Karpas-422 (cell line): ENCODE measurements around the gene CYP2D6. TPM values are rescaled to one million over a fixed set of nuclear protein-coding genes. Genes with fewer than 3 reads are reported as not detected.
"Not testable (repeated sequence)": the region's sequence is repeated elsewhere in the genome, so short reads cannot be mapped to it uniquely, and the experiment has no call there.

Experiments
- DNase-seq: peaks from one replicate; pipeline ENCODE4 v3.0.0-alpha.2; 2015
- H2AFZ ChIP-seq: fragments of 200-600 bp; sonication (generic); 2 replicates; pipeline ENCODE4 v1.6.1; 2014; ENCODE audit warnings: antibody characterized with exemption, low read length, mixed read lengths
- H3K27ac ChIP-seq: fragments of 200-600 bp; sonication (generic); 2 replicates; pipeline ENCODE4 v1.5.1; 2014; ENCODE audit warnings: mild to moderate bottlenecking, low read length, moderate library complexity
- H3K27me3 ChIP-seq: fragments of 200-600 bp; sonication (generic); 2 replicates; pipeline ENCODE4 v1.6.1; 2014; ENCODE audit warnings: low read length, mixed read lengths
- H3K36me3 ChIP-seq: fragments of 200-600 bp; sonication (generic); 2 replicates; pipeline ENCODE4 v1.6.1; 2014; ENCODE audit warnings: low read length, mixed read lengths; ENCODE audit not compliant: insufficient read depth
- H3K4me1 ChIP-seq: fragments of 200-600 bp; sonication (generic); 2 replicates; pipeline ENCODE4 v1.6.1; 2014; ENCODE audit warnings: mild to moderate bottlenecking, low read length, mixed read lengths
- H3K4me2 ChIP-seq: fragments of 200-600 bp; sonication (generic); 2 replicates; pipeline ENCODE4 v1.6.1; 2014; ENCODE audit warnings: low read length, low read depth, mild to moderate bottlenecking; ENCODE audit not compliant: poor library complexity, severe bottlenecking
- H3K4me3 ChIP-seq: fragments of 200-600 bp; sonication (generic); 2 replicates; pipeline ENCODE4 v1.5.1; 2014; ENCODE audit warnings: mild to moderate bottlenecking, antibody characterized with exemption, low read length, mixed read lengths
- H3K79me2 ChIP-seq: fragments of 200-600 bp; sonication (generic); 2 replicates; pipeline ENCODE4 v1.6.1; 2014; ENCODE audit warnings: mild to moderate bottlenecking, low read length, mixed read lengths
- H3K9ac ChIP-seq: fragments of 200-600 bp; sonication (generic); 2 replicates; pipeline ENCODE4 v1.6.0; 2014; ENCODE audit warnings: low read length
- H3K9me2 ChIP-seq: fragments of 200-600 bp; sonication (generic), shearing (Covaris generic); replicated peaks from 2 replicates; pipeline ENCODE4 v1.6.0; 2014; ENCODE audit warnings: mild to moderate bottlenecking, low read length, moderate library complexity; ENCODE audit not compliant: insufficient read depth
- H3K9me3 ChIP-seq: fragments of 300-700, 200-600 bp; sonication (generic); 2 replicates; pipeline ENCODE4 v1.6.1; 2014; ENCODE audit warnings: low read length, mixed read lengths
- H4K20me1 ChIP-seq: fragments of 200-600 bp; sonication (generic); 2 replicates; pipeline ENCODE4 v1.6.1; 2014; ENCODE audit warnings: mild to moderate bottlenecking, antibody characterized with exemption, low read length, low read depth; ENCODE audit not compliant: insufficient read depth
- total RNA-seq: library from RNA; depleted of rRNA; stranded (reverse); fragments of >200 nt; shearing (Covaris generic); gene quantifications from 2 replicates; pipeline ENCODE4 v1.2.3, GENCODE V29; 2014; ENCODE audit warnings: low replicate concordance; rRNA removed

Gene CYP2D6
- total RNA-seq, result 2.9 and 7.4 TPM in 2 replicates

DNA sequence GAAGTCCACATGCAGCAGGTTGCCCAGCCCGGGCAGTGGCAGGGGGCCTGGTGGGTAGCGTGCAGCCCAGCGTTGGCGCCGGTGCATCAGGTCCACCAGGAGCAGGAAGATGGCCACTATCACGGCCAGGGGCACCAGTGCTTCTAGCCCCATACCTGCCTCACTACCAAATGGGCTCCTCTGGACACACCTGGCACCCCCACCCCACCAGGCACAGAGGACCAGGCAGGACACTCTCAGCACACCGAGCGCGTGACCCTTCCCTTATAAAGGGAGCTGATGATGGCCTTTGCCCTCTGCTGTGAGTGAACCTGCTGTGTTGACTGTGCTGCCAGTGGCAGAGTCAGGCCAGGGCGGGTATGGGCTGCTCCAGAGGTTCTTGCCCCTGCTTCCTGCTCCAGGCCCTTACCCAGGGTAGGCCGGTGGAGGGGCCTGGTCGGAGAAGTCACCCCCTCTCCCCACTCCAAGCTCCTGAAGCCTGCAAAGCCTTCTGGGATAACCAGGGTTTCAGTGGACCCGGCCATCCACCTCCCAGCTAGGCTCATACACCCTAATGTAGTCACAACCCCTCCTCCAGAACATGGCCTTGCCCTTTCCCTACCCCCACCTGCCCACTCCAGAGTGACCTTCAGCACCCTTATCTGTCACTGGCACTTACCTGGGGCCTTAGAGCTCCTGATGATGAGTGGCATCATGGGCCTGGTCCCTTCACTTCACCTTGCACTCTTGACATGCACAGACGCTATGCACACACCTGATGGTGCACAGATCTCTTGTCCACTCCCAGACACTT is at the start of gene CYP2D6:
Gene CYP2D6, minus strand, starts transcription at position 172 of the 793 bp plus-strand sequence. Its CDS starts 19 bp downstream, at position 153.
- not testable (repeated sequence) for H4K20me1 ChIP-seq, H3K36me3 ChIP-seq, H3K4me1 ChIP-seq, H3K9me3 ChIP-seq, H3K9ac ChIP-seq, DNase-seq, H3K9me2 ChIP-seq, H3K4me2 ChIP-seq, H3K27ac ChIP-seq, H3K79me2 ChIP-seq, H2AFZ ChIP-seq, H3K27me3 ChIP-seq, H3K4me3 ChIP-seq

DNA sequence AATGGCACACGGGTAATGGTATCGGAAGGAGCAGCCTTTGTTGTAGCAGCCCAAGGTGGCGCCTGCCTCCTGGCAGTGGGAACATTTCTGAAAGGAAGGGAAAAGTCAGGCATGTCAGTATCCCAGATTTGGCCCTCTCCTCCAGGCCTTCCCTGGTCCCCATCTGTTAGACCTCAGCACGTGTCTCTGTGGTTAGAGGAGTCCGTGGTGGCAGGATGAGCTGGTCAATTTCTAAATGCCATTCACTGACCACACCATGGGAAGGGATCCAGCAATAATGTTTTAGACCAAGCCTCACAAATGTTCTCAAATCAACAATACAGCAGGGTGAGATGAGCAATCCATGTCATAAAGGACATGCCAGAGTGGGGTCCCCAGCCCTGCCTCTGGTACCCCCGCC is 49.0 kb upstream of the CYP2D6 start:
- no peak for DNase-seq
- Histone ChIP-seq H3K36me3 (0 out of 2 replicates have a peak, but pooled peaks cover 6% of the 10 kb centered on the region), H3K4me1 (peaks cover 31% of the 10 kb centered on the region), H2AFZ (no peak overlapping the region), H3K4me2 (no peak overlapping the region), H4K20me1 (no peaks in the 10 kb centered on the region), H3K79me2 (peaks cover 78% of the 10 kb centered on the region), H3K4me3 (no peak overlapping the region), H3K27me3 (no peaks in the 10 kb centered on the region), H3K9me3 (no peaks in the 10 kb centered on the region), H3K9ac (no peak overlapping the region), H3K9me2 (no peaks in the 10 kb centered on the region), H3K27ac (no peak overlapping the region)

DNA sequence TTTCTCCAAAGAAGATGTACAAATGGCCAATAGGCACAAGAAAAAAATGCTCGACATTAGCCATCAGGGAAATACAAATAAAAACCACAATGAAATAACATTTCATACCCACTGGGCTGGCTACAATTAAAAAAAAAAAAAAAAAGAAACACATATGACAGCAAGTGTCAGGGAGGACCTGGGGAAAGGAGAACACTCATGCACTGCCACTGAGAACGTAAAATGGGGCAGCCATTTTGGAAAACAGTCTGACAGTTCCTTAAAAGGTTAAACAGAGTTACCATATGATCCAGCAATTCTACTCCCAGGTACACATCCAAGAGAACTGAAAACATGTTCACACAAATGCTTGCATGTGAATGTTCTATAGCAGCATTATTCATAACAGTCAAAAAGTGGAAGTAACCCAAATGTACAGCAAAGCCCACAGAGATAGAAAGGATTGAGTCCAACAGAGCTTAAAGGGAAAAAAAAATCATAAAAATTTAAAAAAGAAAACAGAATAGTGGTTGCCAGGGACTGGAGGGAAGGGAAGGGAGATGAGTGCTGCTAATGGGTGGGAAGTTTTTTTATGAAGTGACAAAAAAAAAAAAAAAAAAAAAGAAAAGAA is 48.4 kb upstream of the CYP2D6 start:
- no peaks in the 10 kb centered on the region for H3K9me2 ChIP-seq
- no peaks in the 10 kb centered on the region for H3K9me3 ChIP-seq
- no peak overlapping the region for H3K27ac ChIP-seq
- no peak for DNase-seq
- 0 out of 2 replicates have a peak, but pooled peaks cover 6% of the 10 kb centered on the region for H3K36me3 ChIP-seq
- H2AFZ ChIP-seq, result no peak overlapping the region
- no peak overlapping the region for H3K4me3 ChIP-seq
- no peak overlapping the region for H3K9ac ChIP-seq
- H3K4me2 ChIP-seq, result no peak overlapping the region
- H3K79me2 ChIP-seq, result peaks cover 75% of the 10 kb centered on the region
- H4K20me1 ChIP-seq, result no peaks in the 10 kb centered on the region
- no peaks in the 10 kb centered on the region for H3K27me3 ChIP-seq
- H3K4me1 ChIP-seq, result peaks cover 28% of the 10 kb centered on the region

- Histone ChIP-seq H4K20me1 (peaks cover 4% of the 10 kb centered on the region; the same call in 1 of the 2 replicates), H2AFZ (no peak overlapping the region), H3K4me3 (no peak overlapping the region), H3K9ac (no peak overlapping the region), H3K27me3 (no peaks in the 10 kb centered on the region), H3K4me2 (no peak overlapping the region), H3K9me2 (no peaks in the 10 kb centered on the region), H3K79me2 (peaks cover 77% of the 10 kb centered on the region), H3K27ac (no peak overlapping the region), H3K36me3 (0 out of 2 replicates have a peak, but pooled peaks cover 6% of the 10 kb centered on the region), H3K4me1 (peaks cover 29% of the 10 kb centered on the region), H3K9me3 (no peaks in the 10 kb centered on the region)
- no peak for DNase-seq
These were observed 47.3 kb upstream of the CYP2D6 start for GRCh38 chr22:42177891-42178336.

DNA sequence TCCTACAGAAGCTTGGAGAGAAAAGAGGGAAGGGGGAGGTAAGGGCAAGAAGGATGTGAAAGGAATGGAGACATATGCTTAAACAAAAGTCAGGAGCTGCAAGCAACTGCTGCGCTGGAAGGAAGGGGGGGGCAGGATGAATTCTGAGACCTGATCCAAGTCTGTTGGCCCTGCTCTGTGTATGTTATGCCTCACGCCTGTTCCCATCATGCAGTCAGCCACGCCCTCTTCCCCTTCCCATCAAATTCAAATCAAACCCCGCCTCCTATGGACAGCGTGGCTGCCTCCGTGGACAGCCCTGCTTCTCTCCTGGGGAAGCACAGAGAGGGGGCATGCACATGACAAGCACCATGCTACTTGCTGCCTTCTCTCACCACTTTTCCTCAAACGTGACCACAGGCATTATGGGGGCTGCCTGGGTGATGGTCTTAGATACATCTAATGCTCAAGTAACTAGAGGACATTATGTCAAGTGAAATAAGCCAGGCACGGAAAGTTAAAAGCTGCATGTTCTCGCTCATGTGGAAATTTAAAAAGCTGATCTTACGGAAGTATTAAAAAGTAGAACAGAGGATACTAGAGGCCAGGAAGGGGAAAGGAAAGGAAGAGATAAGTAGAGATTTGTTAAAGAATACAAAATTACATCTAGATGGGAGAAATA is 45.8 kb upstream of the CYP2D6 start:
- Histone ChIP-seq H3K9me2 (no peaks in the 10 kb centered on the region), H4K20me1 (peaks cover 4% of the 10 kb centered on the region; the same call in 1 of the 2 replicates), H3K4me3 (no peak overlapping the region), H2AFZ (no peak overlapping the region), H3K79me2 (peaks cover 78% of the 10 kb centered on the region), H3K4me2 (no peak overlapping the region), H3K4me1 (peaks cover 27% of the 10 kb centered on the region), H3K27me3 (no peaks in the 10 kb centered on the region), H3K9me3 (no peaks in the 10 kb centered on the region), H3K27ac (no peak overlapping the region), H3K9ac (no peak overlapping the region), H3K36me3 (0 out of 2 replicates have a peak, but pooled peaks cover 6% of the 10 kb centered on the region)
- DNase-seq, result no peak

- H2AFZ ChIP-seq, result no peak overlapping the region
- H3K4me1 ChIP-seq, result peaks cover 40% of the 10 kb centered on the region
- no peaks in the 10 kb centered on the region for H3K9me2 ChIP-seq
- H3K4me2 ChIP-seq, result no peak overlapping the region
- no peak overlapping the region for H3K27ac ChIP-seq
- no peaks in the 10 kb centered on the region for H3K9me3 ChIP-seq
- H3K9ac ChIP-seq, result no peak overlapping the region
- no peak for DNase-seq
- peaks cover 9% of the 10 kb centered on the region for H4K20me1 ChIP-seq
- no peaks in the 10 kb centered on the region for H3K27me3 ChIP-seq
- peaks cover 8% of the 10 kb centered on the region; the same call in 1 of the 2 replicates for H3K36me3 ChIP-seq
- no peak overlapping the region for H3K4me3 ChIP-seq
- peaks cover 81% of the 10 kb centered on the region for H3K79me2 ChIP-seq
These were observed 43.5 kb upstream of the CYP2D6 start for GRCh38 chr22:42174062-42174461.

- H3K9me2 ChIP-seq, result no peaks in the 10 kb centered on the region
- H4K20me1 ChIP-seq, result peaks cover 9% of the 10 kb centered on the region
- no peaks in the 10 kb centered on the region for H3K9me3 ChIP-seq
- H3K4me2 ChIP-seq, result peak overlapping the region; percentile 24
- no peak for DNase-seq
- peaks cover 77% of the 10 kb centered on the region for H3K79me2 ChIP-seq
- H3K4me1 ChIP-seq, result peaks cover 46% of the 10 kb centered on the region
- peak overlapping the region; percentile 30 for H3K9ac ChIP-seq
- H3K36me3 ChIP-seq, result peaks cover 8% of the 10 kb centered on the region; the same call in 1 of the 2 replicates
- peak overlapping the region; percentile 62 for H3K27ac ChIP-seq
- no peak overlapping the region for H2AFZ ChIP-seq
- no peaks in the 10 kb centered on the region for H3K27me3 ChIP-seq
- H3K4me3 ChIP-seq, result no peak overlapping the region
These were observed 42.7 kb upstream of the CYP2D6 start for GRCh38 chr22:42173183-42173926.
